Adrenal gland (tissue), 5 donors: Measurements from ENCODE around the gene DNAH8.

Experiments used
- POLR2A ChIP-seq, 2 donors: fragments of 450-650 bp; IDR thresholded peaks; one replicate each; pipeline ENCODE4 v1.6.1; 2017; ENCODE audit warnings: antibody characterized with exemption in 2 of 2, mild to moderate bottlenecking in 2 of 2, moderate library complexity in 1 of 2
- TF ChIP-seq, protein P1 (sequence below), 6 experiments: fragments of 450-650 bp in 4 of 6; fragments of 200-600 bp in 2 of 6; sonication (generic) in 1 of 6; IDR thresholded peaks; 1 replicate in 5 of 6; 2 replicates in 1 of 6; pipeline versions ENCODE4 v1.5.1 to v1.8.0; 2016 to 2021; ENCODE audit warnings: antibody characterized with exemption in 6 of 6, mild to moderate bottlenecking in 2 of 6, moderate library complexity in 1 of 6
- donor health status: DM: no; HTN: no; CAD: no.

DNA sequence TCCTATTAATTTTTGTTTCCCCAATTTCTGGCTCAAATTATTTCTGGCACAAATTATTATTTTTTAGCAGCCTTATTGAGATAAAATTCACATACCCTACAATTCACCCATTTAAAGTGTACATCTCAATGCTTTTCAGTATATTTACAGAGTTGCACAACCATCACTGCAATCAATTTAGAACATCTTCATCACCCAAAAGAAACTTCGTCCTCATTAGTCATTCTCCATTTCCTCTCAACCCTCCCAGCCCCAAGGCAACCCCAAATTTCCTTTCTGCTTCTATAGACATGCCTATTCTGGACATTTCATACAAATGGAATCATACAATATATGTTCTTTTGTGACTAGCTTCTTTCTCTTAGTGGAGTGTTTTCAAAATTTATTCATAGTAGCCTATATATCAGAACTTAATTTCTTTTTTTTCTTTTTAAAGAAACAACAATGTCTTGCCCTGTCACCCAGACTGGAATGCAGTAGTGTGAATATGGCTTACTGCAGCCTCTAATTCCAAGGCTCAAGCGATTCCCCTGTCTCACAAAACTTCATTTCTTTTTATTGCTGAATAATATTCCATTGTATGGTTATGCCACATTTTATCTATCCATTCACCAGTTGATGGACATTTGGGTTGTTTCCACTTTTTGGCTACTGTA, 84.5 kb downstream of the DNAH8 start:
- TF ChIP-seq, protein P1, sequence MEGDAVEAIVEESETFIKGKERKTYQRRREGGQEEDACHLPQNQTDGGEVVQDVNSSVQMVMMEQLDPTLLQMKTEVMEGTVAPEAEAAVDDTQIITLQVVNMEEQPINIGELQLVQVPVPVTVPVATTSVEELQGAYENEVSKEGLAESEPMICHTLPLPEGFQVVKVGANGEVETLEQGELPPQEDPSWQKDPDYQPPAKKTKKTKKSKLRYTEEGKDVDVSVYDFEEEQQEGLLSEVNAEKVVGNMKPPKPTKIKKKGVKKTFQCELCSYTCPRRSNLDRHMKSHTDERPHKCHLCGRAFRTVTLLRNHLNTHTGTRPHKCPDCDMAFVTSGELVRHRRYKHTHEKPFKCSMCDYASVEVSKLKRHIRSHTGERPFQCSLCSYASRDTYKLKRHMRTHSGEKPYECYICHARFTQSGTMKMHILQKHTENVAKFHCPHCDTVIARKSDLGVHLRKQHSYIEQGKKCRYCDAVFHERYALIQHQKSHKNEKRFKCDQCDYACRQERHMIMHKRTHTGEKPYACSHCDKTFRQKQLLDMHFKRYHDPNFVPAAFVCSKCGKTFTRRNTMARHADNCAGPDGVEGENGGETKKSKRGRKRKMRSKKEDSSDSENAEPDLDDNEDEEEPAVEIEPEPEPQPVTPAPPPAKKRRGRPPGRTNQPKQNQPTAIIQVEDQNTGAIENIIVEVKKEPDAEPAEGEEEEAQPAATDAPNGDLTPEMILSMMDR (IDR thresholded peaks at IDR 0.05) = no peak
- no peak for TF ChIP-seq POLR2A (IDR thresholded peaks at IDR 0.05)
